Measurements from ENCODE around the gene PCDHGB1.
"Not testable (repeated sequence)": the region's sequence is repeated elsewhere in the genome, so short reads cannot be mapped to it uniquely, and the experiment has no call there.

The PCDHGB1 gene

DNA sequence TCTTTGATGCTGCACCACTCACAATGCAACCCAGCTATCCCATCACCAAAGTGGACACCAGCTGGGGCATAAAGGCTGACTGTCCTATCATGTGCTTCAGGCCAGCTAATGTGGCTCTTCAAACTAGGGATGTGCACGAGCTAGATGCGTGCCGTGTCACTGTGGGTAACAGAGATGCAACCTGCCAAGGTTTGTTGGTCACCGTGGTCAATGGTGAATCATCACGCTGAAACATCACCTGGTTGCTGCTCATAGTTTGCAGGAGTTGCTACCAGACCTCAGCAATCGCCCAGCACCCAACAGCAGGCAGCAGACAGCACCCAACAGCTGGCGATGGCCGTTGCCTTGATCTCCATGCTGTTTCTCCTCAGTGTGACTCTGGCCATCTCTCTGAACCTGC, 21.7 kb upstream of the PCDHGB1 start:
- H3K27ac ChIP-seq (replicated peaks), result no peak overlapping the region
- TF ChIP-seq, protein P1, sequence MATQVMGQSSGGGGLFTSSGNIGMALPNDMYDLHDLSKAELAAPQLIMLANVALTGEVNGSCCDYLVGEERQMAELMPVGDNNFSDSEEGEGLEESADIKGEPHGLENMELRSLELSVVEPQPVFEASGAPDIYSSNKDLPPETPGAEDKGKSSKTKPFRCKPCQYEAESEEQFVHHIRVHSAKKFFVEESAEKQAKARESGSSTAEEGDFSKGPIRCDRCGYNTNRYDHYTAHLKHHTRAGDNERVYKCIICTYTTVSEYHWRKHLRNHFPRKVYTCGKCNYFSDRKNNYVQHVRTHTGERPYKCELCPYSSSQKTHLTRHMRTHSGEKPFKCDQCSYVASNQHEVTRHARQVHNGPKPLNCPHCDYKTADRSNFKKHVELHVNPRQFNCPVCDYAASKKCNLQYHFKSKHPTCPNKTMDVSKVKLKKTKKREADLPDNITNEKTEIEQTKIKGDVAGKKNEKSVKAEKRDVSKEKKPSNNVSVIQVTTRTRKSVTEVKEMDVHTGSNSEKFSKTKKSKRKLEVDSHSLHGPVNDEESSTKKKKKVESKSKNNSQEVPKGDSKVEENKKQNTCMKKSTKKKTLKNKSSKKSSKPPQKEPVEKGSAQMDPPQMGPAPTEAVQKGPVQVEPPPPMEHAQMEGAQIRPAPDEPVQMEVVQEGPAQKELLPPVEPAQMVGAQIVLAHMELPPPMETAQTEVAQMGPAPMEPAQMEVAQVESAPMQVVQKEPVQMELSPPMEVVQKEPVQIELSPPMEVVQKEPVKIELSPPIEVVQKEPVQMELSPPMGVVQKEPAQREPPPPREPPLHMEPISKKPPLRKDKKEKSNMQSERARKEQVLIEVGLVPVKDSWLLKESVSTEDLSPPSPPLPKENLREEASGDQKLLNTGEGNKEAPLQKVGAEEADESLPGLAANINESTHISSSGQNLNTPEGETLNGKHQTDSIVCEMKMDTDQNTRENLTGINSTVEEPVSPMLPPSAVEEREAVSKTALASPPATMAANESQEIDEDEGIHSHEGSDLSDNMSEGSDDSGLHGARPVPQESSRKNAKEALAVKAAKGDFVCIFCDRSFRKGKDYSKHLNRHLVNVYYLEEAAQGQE (IDR thresholded peaks at IDR 0.05; ENCODE audit: insufficient replicate concordance, low read depth), result no peak
- TF ChIP-seq CTCF (IDR thresholded peaks at IDR 0.05; ENCODE audit: insufficient read depth, low read length) (no peak), POLR2AphosphoS5 (IDR thresholded peaks at IDR 0.05; ENCODE audit: low read depth) (no peak), SPI1 (IDR thresholded peaks at IDR 0.05; ENCODE audit: borderline replicate concordance, low read depth) (no peak), GABPA (IDR thresholded peaks at IDR 0.05; ENCODE audit: low read depth) (no peak)
- H3K4me3 ChIP-seq (replicated peaks; ENCODE audit: insufficient read depth, low read length), result no peak overlapping the region
- DNase-seq (ENCODE audit: low read depth in 1 of 2, low spot score in 1 of 2), result no peak
- no peaks in the 10 kb centered on the region for H3K27me3 ChIP-seq (ENCODE audit: insufficient read depth, poor library complexity, severe bottlenecking)

- Histone ChIP-seq H3K27me3 (ENCODE audit: insufficient read depth, poor library complexity, severe bottlenecking) (no peaks in the 10 kb centered on the region), H3K27ac (replicated peaks) (no peak within 1 kb of the TSS), H3K4me3 (replicated peaks; ENCODE audit: insufficient read depth, low read length) (no peak within 1 kb of the TSS)
- TF ChIP-seq, protein P1 (IDR thresholded peaks at IDR 0.05; ENCODE audit: insufficient replicate concordance, low read depth), result no peak
- TF ChIP-seq GABPA (IDR thresholded peaks at IDR 0.05; ENCODE audit: low read depth), result no peak
- TF ChIP-seq SPI1 (IDR thresholded peaks at IDR 0.05; ENCODE audit: borderline replicate concordance, low read depth), result no peak
- TF ChIP-seq POLR2AphosphoS5 (IDR thresholded peaks at IDR 0.05; ENCODE audit: low read depth), result no peak
- TF ChIP-seq CTCF (IDR thresholded peaks at IDR 0.05; ENCODE audit: insufficient read depth, low read length), result no peak
- no peak for DNase-seq (ENCODE audit: low read depth in 1 of 2, low spot score in 1 of 2)
Observed at GRCh38 chr5:141330299-141331080, 19.4 kb upstream of the PCDHGB1 start, which contains the start of gene PCDHGA1. Gene PCDHGA1 (plus strand): TSS chr5:141330514.

- H3K27me3 ChIP-seq (ENCODE audit: insufficient read depth, poor library complexity, severe bottlenecking); H3K4me3 ChIP-seq (replicated peaks; ENCODE audit: insufficient read depth, low read length); H3K27ac ChIP-seq (replicated peaks); DNase-seq (ENCODE audit: low read depth in 1 of 2, low spot score in 1 of 2): not testable (repeated sequence)
Observed at GRCh38 chr5:141332571-141332970, 17.3 kb upstream of the PCDHGB1 start.

GRCh38 chr5:141338538-141339306, 11.2 kb upstream of the PCDHGB1 start, which contains the start of gene PCDHGA2:
Gene PCDHGA2 (plus strand): TSS chr5:141338760.
- DNase-seq (ENCODE audit: low read depth in 1 of 2, low spot score in 1 of 2), result no peak
- no peak within 1 kb of the TSS for H3K27ac ChIP-seq (replicated peaks)
- no peak within 1 kb of the TSS for H3K4me3 ChIP-seq (replicated peaks; ENCODE audit: insufficient read depth, low read length)
- TF ChIP-seq SPI1 (IDR thresholded peaks at IDR 0.05; ENCODE audit: borderline replicate concordance, low read depth) (no peak), GABPA (IDR thresholded peaks at IDR 0.05; ENCODE audit: low read depth) (no peak), CTCF (IDR thresholded peaks at IDR 0.05; ENCODE audit: insufficient read depth, low read length) (no peak), POLR2AphosphoS5 (IDR thresholded peaks at IDR 0.05; ENCODE audit: low read depth) (no peak)
- TF ChIP-seq, protein P1 (IDR thresholded peaks at IDR 0.05; ENCODE audit: insufficient replicate concordance, low read depth), result no peak
- no peaks in the 10 kb centered on the region for H3K27me3 ChIP-seq (ENCODE audit: insufficient read depth, poor library complexity, severe bottlenecking)

DNA sequence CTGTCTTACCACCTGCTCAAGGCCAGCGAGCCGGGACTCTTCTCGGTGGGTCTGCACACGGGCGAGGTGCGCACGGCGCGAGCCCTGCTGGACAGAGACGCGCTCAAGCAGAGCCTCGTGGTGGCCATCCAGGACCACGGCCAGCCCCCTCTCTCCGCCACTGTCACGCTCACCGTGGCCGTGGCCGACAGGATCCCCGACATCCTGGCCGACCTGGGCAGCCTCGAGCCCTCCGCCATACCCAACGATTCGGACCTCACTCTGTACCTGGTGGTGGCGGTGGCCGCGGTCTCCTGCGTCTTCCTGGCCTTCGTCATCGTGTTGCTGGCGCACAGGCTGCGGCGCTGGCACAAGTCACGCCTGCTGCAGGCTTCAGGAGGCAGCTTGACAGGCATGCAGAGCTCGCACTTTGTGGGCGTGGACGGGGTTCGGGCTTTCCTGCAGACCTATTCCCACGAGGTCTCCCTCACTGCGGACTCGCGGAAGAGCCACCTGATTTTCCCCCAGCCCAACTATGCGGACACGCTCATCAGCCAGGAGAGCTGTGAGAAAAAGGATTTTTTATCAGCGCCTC, 9.0 kb upstream of the PCDHGB1 start:
- not testable (repeated sequence) for DNase-seq (ENCODE audit: low read depth in 1 of 2, low spot score in 1 of 2); H3K27me3 ChIP-seq (ENCODE audit: insufficient read depth, poor library complexity, severe bottlenecking); H3K4me3 ChIP-seq (replicated peaks; ENCODE audit: insufficient read depth, low read length); H3K27ac ChIP-seq (replicated peaks)
